Measurements from ENCODE around the gene CPOX. TPM values are rescaled to one million over a fixed set of nuclear protein-coding genes. Genes with fewer than 3 reads are reported as not detected.

Gene CPOX
- total RNA-seq, 1 experiment from 2014 or later: 24.7 TPM

DNA sequence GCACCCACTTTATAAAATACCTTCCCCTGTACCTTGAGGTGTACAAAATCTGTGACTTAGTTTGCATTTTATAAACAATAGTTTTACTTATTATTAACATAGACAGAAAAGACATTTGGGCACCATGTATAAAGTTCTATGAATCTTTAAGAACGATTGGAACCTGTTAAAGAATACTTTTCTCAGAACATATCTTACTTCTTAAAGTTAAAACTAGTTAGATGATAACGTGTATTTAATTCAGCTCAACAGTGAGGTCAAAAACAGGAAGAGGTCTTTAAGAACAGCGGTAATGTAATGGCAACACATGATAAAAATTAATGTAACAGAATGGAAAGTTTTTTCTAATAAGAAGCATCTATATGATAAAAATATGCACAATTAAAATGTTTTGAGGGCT, 25.0 kb downstream of the CPOX start:
- no peak overlapping the region for H3K4me3 Mint-ChIP-seq
- H3K14ac ChIP-seq (ENCODE audit: insufficient read depth, low read length): no peak overlapping the region
- no peak overlapping the region for H4K5ac ChIP-seq (ENCODE audit: insufficient read length, low read depth, low read length)
- no peak overlapping the region for H3K9ac ChIP-seq (ENCODE audit: extremely low read depth, insufficient read length, low read length)
- no peak overlapping the region for H2BK20ac ChIP-seq (ENCODE audit: low read depth, low read length, poor library complexity, severe bottlenecking)
- no peaks in the 10 kb centered on the region for H4K20me1 ChIP-seq (ENCODE audit: control insufficient read depth, insufficient read depth, insufficient read length)
- no peak overlapping the region for H3K4ac ChIP-seq (ENCODE audit: low read depth, low read length)
- H3K79me2 ChIP-seq (ENCODE audit: insufficient read depth, low read length): no peaks in the 10 kb centered on the region
- no peak overlapping the region for H2AK5ac ChIP-seq (ENCODE audit: insufficient read length, low read length)
- no peak overlapping the region for H2BK120ac ChIP-seq (ENCODE audit: low read depth, low read length, poor library complexity, severe bottlenecking)
- no peak overlapping the region for H3T11ph ChIP-seq (ENCODE audit: low read length)
- no peak overlapping the region for H3K56ac ChIP-seq (ENCODE audit: insufficient read length, low read depth, low read length)
- H2BK5ac ChIP-seq (ENCODE audit: insufficient read length, low read length): no peak overlapping the region
- H3K4me1 Mint-ChIP-seq: peaks cover 5 to 7% of the 10 kb centered on the region in 2 experiments
- H3K27me3 Mint-ChIP-seq (ENCODE audit: low read depth): no peaks in the 10 kb centered on the region
- no peak overlapping the region for H2AFZ ChIP-seq (ENCODE audit: low read length)
- no peak overlapping the region for H3K27ac ChIP-seq (ENCODE audit: insufficient read length, low read depth, low read length)
- no peak overlapping the region for H3K23ac ChIP-seq (ENCODE audit: insufficient read length, low read depth, low read length)
- no CpG with 5 or more reads among the region's 3 CpGs for WGBS (ENCODE audit: extremely low coverage, insufficient read length, low lambda C conversion rate)
- H3K9me3 Mint-ChIP-seq: no peaks in the 10 kb centered on the region; a peak in 1 of 5 replicates
- no peak overlapping the region for H3K18ac ChIP-seq (ENCODE audit: insufficient read length, low read depth, low read length)
- DNase-seq: no peak
- H3K4me2 ChIP-seq (ENCODE audit: insufficient read depth, insufficient read length, low read length): no peak overlapping the region
- TF ChIP-seq, protein P1, sequence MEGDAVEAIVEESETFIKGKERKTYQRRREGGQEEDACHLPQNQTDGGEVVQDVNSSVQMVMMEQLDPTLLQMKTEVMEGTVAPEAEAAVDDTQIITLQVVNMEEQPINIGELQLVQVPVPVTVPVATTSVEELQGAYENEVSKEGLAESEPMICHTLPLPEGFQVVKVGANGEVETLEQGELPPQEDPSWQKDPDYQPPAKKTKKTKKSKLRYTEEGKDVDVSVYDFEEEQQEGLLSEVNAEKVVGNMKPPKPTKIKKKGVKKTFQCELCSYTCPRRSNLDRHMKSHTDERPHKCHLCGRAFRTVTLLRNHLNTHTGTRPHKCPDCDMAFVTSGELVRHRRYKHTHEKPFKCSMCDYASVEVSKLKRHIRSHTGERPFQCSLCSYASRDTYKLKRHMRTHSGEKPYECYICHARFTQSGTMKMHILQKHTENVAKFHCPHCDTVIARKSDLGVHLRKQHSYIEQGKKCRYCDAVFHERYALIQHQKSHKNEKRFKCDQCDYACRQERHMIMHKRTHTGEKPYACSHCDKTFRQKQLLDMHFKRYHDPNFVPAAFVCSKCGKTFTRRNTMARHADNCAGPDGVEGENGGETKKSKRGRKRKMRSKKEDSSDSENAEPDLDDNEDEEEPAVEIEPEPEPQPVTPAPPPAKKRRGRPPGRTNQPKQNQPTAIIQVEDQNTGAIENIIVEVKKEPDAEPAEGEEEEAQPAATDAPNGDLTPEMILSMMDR (conservative IDR thresholded peaks at IDR 0.05): no peak
- no peaks in the 10 kb centered on the region; the same call in 1 of the 2 replicates for H3K4me1 ChIP-seq (ENCODE audit: insufficient read depth, low read length)
- H4K8ac ChIP-seq (replicated peaks; ENCODE audit: insufficient read length, low read depth, low read length): no peak overlapping the region
- H3K9me3 ChIP-seq (ENCODE audit: control insufficient read depth, low read depth, low read length): no peaks in the 10 kb centered on the region
- no peaks in the 10 kb centered on the region for H3K27me3 ChIP-seq (ENCODE audit: insufficient read depth, low read length)
- H3K23me2 ChIP-seq (ENCODE audit: insufficient read length, low read depth, low read length, poor library complexity, severe bottlenecking): no peaks in the 10 kb centered on the region
- no peaks in the 10 kb centered on the region for H3K79me1 ChIP-seq (ENCODE audit: insufficient read depth, low read depth, low read length, poor library complexity, severe bottlenecking)
- H3K36me3 Mint-ChIP-seq (ENCODE audit: insufficient read depth in 1 of 3, low read depth in 3 of 3): no peaks in the 10 kb centered on the region
- no peak overlapping the region for H3K27ac Mint-ChIP-seq
- no peak overlapping the region for H2BK12ac ChIP-seq (ENCODE audit: insufficient read length, low read depth, low read length)
- H2BK15ac ChIP-seq (ENCODE audit: low read depth, low read length): no peak overlapping the region
- H4K91ac ChIP-seq (ENCODE audit: insufficient read length, low read depth, low read length): no peak overlapping the region

Data from H9 (cell line).